ENCODE results near the gene FOXP1. TPM values are rescaled to one million over a fixed set of nuclear protein-coding genes. Genes with fewer than 3 reads are reported as not detected.

FOXP1 gene
- total and polyA plus RNA-seq, 7 experiments from 2014 or later, result 104 to 537 (median 444) TPM

GRCh38 chr3:71371282-71371681, 212.2 kb downstream of the FOXP1 start:
- H3K27ac Mint-ChIP-seq, result peak overlapping the region in 8 of 9 donors; percentile 88 to 100 (median 97)
- Histone ChIP-seq H3K27me3 (ENCODE audit: control insufficient read depth in 2 of 2, insufficient read depth in 2 of 2, low read length in 2 of 2) (no peaks in the 10 kb centered on the region), H3K36me3 (ENCODE audit: control insufficient read depth in 2 of 3, insufficient read depth in 3 of 3, low read length in 3 of 3) (no peaks in the 10 kb centered on the region), H3K4me3 (ENCODE audit: low read length) (no peak overlapping the region), H3K4me1 (ENCODE audit: control insufficient read depth in 2 of 2, insufficient read depth in 2 of 2, low read length in 2 of 2) (peaks cover 19 to 79% of the 10 kb centered on the region in 2 donors), H3K9me3 (ENCODE audit: control insufficient read depth in 2 of 3, low read length in 3 of 3) (no peaks in the 10 kb centered on the region), H3K27ac (ENCODE audit: low read depth, low read length) (peak overlapping the region; percentile 88)
- peaks cover 10 to 94% (median 89%) of the 10 kb centered on the region in 7 donors for H3K4me1 Mint-ChIP-seq
- H3K27me3 Mint-ChIP-seq, result peaks cover 0 to 41% (median 0%) of the 10 kb centered on the region in 5 donors
- peak overlapping the region in 7 of 10 donors; percentile 34 to 80 (median 58) for H3K4me3 Mint-ChIP-seq
- peaks cover 4 to 38% (median 16%) of the 10 kb centered on the region in 5 donors for H3K36me3 Mint-ChIP-seq
- no peak for ATAC-seq
- DNase-seq, result no peak
- intact Hi-C loops (cut with micrococcal nuclease), result loop anchor here in 1 of 2 donors (5.0 kb wide), 1 partner anchor 34 kb away; no protein-coding TSS in a partner anchor
- peaks cover 0 to 5% (median 0%) of the 10 kb centered on the region in 11 donors for H3K9me3 Mint-ChIP-seq
- POLR2A ChIA-PET, result interaction anchor here (0.6 to 1.2 kb wide), 3 partner anchors 12 to 72 kb away, joined by 3 to 5 read pairs (median 3); no protein-coding TSS in a partner anchor
- CTCF ChIA-PET, result no interaction called here

- H3K27ac ChIP-seq (ENCODE audit: low read depth, low read length), result peak overlapping the region; percentile 88
- Mint-ChIP-seq H3K27me3 (peaks cover 0 to 39% (median 0%) of the 10 kb centered on the region in 5 donors), H3K9me3 (peaks cover 0 to 2% (median 0%) of the 10 kb centered on the region in 11 donors), H3K4me1 (peaks cover 10 to 94% (median 89%) of the 10 kb centered on the region in 7 donors), H3K4me3 (peak overlapping the region in 5 of 10 donors; percentile 5 to 80 (median 20)), H3K36me3 (peaks cover 4 to 35% (median 20%) of the 10 kb centered on the region in 5 donors), H3K27ac (peak overlapping the region in 8 of 9 donors; percentile 88 to 100 (median 96))
- no peak for DNase-seq
- H3K9me3 ChIP-seq (ENCODE audit: control insufficient read depth in 2 of 3, low read length in 3 of 3), result no peaks in the 10 kb centered on the region
- H3K4me3 ChIP-seq (ENCODE audit: low read length), result no peak overlapping the region
- ATAC-seq, result no peak
- intact Hi-C loops (cut with micrococcal nuclease), result loop anchor here in 1 of 2 donors (5.0 kb wide), 1 partner anchor 33 kb away; no protein-coding TSS in a partner anchor
- POLR2A ChIA-PET, result interaction anchor here (1.2 kb wide), 1 partner anchor 16 kb away, joined by 3 read pairs; no protein-coding TSS in a partner anchor
- no peaks in the 10 kb centered on the region for H3K36me3 ChIP-seq (ENCODE audit: control insufficient read depth in 2 of 3, insufficient read depth in 3 of 3, low read length in 3 of 3)
- peaks cover 19 to 77% of the 10 kb centered on the region in 2 donors for H3K4me1 ChIP-seq (ENCODE audit: control insufficient read depth in 2 of 2, insufficient read depth in 2 of 2, low read length in 2 of 2)
- no peaks in the 10 kb centered on the region for H3K27me3 ChIP-seq (ENCODE audit: control insufficient read depth in 2 of 2, insufficient read depth in 2 of 2, low read length in 2 of 2)
- CTCF ChIA-PET, result no interaction called here
Observed at GRCh38 chr3:71370467-71370866, 213.1 kb downstream of the FOXP1 start.

- H3K4me1 Mint-ChIP-seq, result peaks cover 10 to 94% (median 89%) of the 10 kb centered on the region in 7 donors
- peak overlapping the region in 2 of 10 donors; percentile 12 to 73 for H3K4me3 Mint-ChIP-seq
- Histone ChIP-seq H3K36me3 (ENCODE audit: control insufficient read depth in 2 of 3, insufficient read depth in 3 of 3, low read length in 3 of 3) (no peaks in the 10 kb centered on the region), H3K4me1 (ENCODE audit: control insufficient read depth in 2 of 2, insufficient read depth in 2 of 2, low read length in 2 of 2) (peaks cover 19 to 78% of the 10 kb centered on the region in 2 donors), H3K27me3 (ENCODE audit: control insufficient read depth in 2 of 2, insufficient read depth in 2 of 2, low read length in 2 of 2) (no peaks in the 10 kb centered on the region), H3K27ac (ENCODE audit: low read depth, low read length) (peak overlapping the region; percentile 88), H3K4me3 (ENCODE audit: low read length) (no peak overlapping the region), H3K9me3 (ENCODE audit: control insufficient read depth in 2 of 3, low read length in 3 of 3) (no peaks in the 10 kb centered on the region)
- DNase-seq, result no peak
- no peak for ATAC-seq
- peaks cover 0 to 2% (median 0%) of the 10 kb centered on the region in 11 donors for H3K9me3 Mint-ChIP-seq
- ChIA-PET CTCF (no interaction called here), POLR2A (interaction anchor here (0.6 to 1.0 kb wide), 2 partner anchors 47 to 132 kb away, joined by 3 read pairs; no protein-coding TSS in a partner anchor)
- H3K27ac Mint-ChIP-seq, result peak overlapping the region in 8 of 9 donors; percentile 88 to 100 (median 96)
- intact Hi-C loops (cut with micrococcal nuclease), result loop anchor here in 1 of 2 donors (5.0 kb wide), 1 partner anchor 33 kb away; no protein-coding TSS in a partner anchor
- H3K36me3 Mint-ChIP-seq, result peaks cover 4 to 35% (median 20%) of the 10 kb centered on the region in 5 donors
- peaks cover 0 to 39% (median 0%) of the 10 kb centered on the region in 5 donors for H3K27me3 Mint-ChIP-seq
Observed at GRCh38 chr3:71369701-71370391, 213.7 kb downstream of the FOXP1 start.

- Mint-ChIP-seq H3K36me3 (peaks cover 0 to 38% (median 20%) of the 10 kb centered on the region in 5 donors), H3K4me1 (peaks cover 3 to 94% (median 87%) of the 10 kb centered on the region in 7 donors), H3K4me3 (peak overlapping the region in 7 of 10 donors; percentile 28 to 62 (median 46)), H3K9me3 (peaks cover 0 to 2% (median 0%) of the 10 kb centered on the region in 11 donors), H3K27me3 (peaks cover 0 to 31% (median 0%) of the 10 kb centered on the region in 5 donors), H3K27ac (peak overlapping the region in 8 of 9 donors; percentile 65 to 85 (median 71))
- Histone ChIP-seq H3K4me3 (ENCODE audit: low read length) (no peak overlapping the region), H3K9me3 (ENCODE audit: control insufficient read depth in 2 of 3, low read length in 3 of 3) (no peaks in the 10 kb centered on the region), H3K4me1 (ENCODE audit: control insufficient read depth in 2 of 2, insufficient read depth in 2 of 2, low read length in 2 of 2) (peaks cover 0 to 77% of the 10 kb centered on the region in 2 donors), H3K27me3 (ENCODE audit: control insufficient read depth in 2 of 2, insufficient read depth in 2 of 2, low read length in 2 of 2) (no peaks in the 10 kb centered on the region), H3K27ac (ENCODE audit: low read depth, low read length) (no peak overlapping the region), H3K36me3 (ENCODE audit: control insufficient read depth in 2 of 3, insufficient read depth in 3 of 3, low read length in 3 of 3) (no peaks in the 10 kb centered on the region)
- ATAC-seq (no peak), DNase-seq (no peak)
- intact Hi-C loops (cut with micrococcal nuclease), result no loop called here
- ChIA-PET CTCF (no interaction called here), POLR2A (interaction anchor here (0.7 kb wide), 1 partner anchor 11 kb away, joined by 3 read pairs; no protein-coding TSS in a partner anchor)
Observed at GRCh38 chr3:71366988-71367604, 216.4 kb downstream of the FOXP1 start.

GRCh38 chr3:71361334-71361890, 222.1 kb downstream of the FOXP1 start:
- Mint-ChIP-seq H3K4me3 (peak overlapping the region in 6 of 10 donors; percentile 2 to 80 (median 76)), H3K27me3 (peaks cover 0 to 18% (median 0%) of the 10 kb centered on the region in 5 donors), H3K9me3 (no peaks in the 10 kb centered on the region), H3K4me1 (peaks cover 24 to 97% (median 93%) of the 10 kb centered on the region in 7 donors), H3K27ac (peak overlapping the region in 8 of 9 donors; percentile 84 to 97 (median 91)), H3K36me3 (peaks cover 0 to 41% (median 20%) of the 10 kb centered on the region in 5 donors)
- Histone ChIP-seq H3K36me3 (ENCODE audit: control insufficient read depth in 2 of 3, insufficient read depth in 3 of 3, low read length in 3 of 3) (peaks cover 0 to 8% (median 0%) of the 10 kb centered on the region in 3 experiments), H3K4me3 (ENCODE audit: low read length) (no peak overlapping the region), H3K9me3 (ENCODE audit: control insufficient read depth in 2 of 3, low read length in 3 of 3) (no peaks in the 10 kb centered on the region), H3K27ac (ENCODE audit: low read depth, low read length) (peak overlapping the region; percentile 66), H3K4me1 (ENCODE audit: control insufficient read depth in 2 of 2, insufficient read depth in 2 of 2, low read length in 2 of 2) (peaks cover 14 to 76% of the 10 kb centered on the region in 2 donors), H3K27me3 (ENCODE audit: control insufficient read depth in 2 of 2, insufficient read depth in 2 of 2, low read length in 2 of 2) (no peaks in the 10 kb centered on the region)
- ChIA-PET CTCF (no interaction called here), POLR2A (interaction anchor here (1.0 kb wide), 2 partner anchors 26 to 41 kb away, joined by 3 read pairs; no protein-coding TSS in a partner anchor)
- DNase-seq (no peak), ATAC-seq (no peak)
- intact Hi-C loops (cut with micrococcal nuclease), result loop anchor here in 1 of 2 donors (2.0 to 5.0 kb wide), 2 partner anchors 15 to 36 kb away; no protein-coding TSS in a partner anchor

GRCh38 chr3:71360764-71361163, 222.8 kb downstream of the FOXP1 start:
- peak overlapping the region; percentile 52 to 97 (median 90) for H3K27ac Mint-ChIP-seq
- peaks cover 0 to 16% (median 0%) of the 10 kb centered on the region in 5 donors for H3K27me3 Mint-ChIP-seq
- peak overlapping the region; percentile 1 for H3K4me3 ChIP-seq (ENCODE audit: low read length)
- peak overlapping the region; percentile 66 for H3K27ac ChIP-seq (ENCODE audit: low read depth, low read length)
- H3K36me3 ChIP-seq (ENCODE audit: control insufficient read depth in 2 of 3, insufficient read depth in 3 of 3, low read length in 3 of 3), result peaks cover 0 to 8% (median 0%) of the 10 kb centered on the region in 3 experiments
- H3K4me3 Mint-ChIP-seq, result peak overlapping the region; percentile 14 to 84 (median 76)
- peaks cover 14 to 79% of the 10 kb centered on the region in 2 donors for H3K4me1 ChIP-seq (ENCODE audit: control insufficient read depth in 2 of 2, insufficient read depth in 2 of 2, low read length in 2 of 2)
- ChIA-PET CTCF (no interaction called here), POLR2A (interaction anchor here (0.9 to 1.0 kb wide), 2 partner anchors 12 to 26 kb away, joined by 3 read pairs; no protein-coding TSS in a partner anchor)
- DNase-seq, result peak in 4 of 9 donors; percentile 29 to 55 (median 40)
- peaks cover 25 to 97% (median 93%) of the 10 kb centered on the region in 7 donors for H3K4me1 Mint-ChIP-seq
- peak; percentile 69 for ATAC-seq
- intact Hi-C loops (cut with micrococcal nuclease), result loop anchor here in 1 of 2 donors (1.0 to 5.0 kb wide), 3 partner anchors 13 to 37 kb away; no protein-coding TSS in a partner anchor
- H3K36me3 Mint-ChIP-seq, result peaks cover 0 to 38% (median 16%) of the 10 kb centered on the region in 5 donors
- no peaks in the 10 kb centered on the region for H3K9me3 Mint-ChIP-seq
- H3K9me3 ChIP-seq (ENCODE audit: control insufficient read depth in 2 of 3, low read length in 3 of 3), result no peaks in the 10 kb centered on the region
- no peaks in the 10 kb centered on the region for H3K27me3 ChIP-seq (ENCODE audit: control insufficient read depth in 2 of 2, insufficient read depth in 2 of 2, low read length in 2 of 2)

Data from naive thymus-derived CD4-positive, alpha-beta T cell (primary cell).